ENCODE measurements around the gene LAMC3.

Gene LAMC3

GRCh38 chr9:130963337-130963908, 45.6 kb upstream of the LAMC3 start:
- no peak overlapping the region for H3K4me3 ChIP-seq (ENCODE audit: control insufficient read depth, low read depth, low read length)
- no peak for DNase-seq (ENCODE audit: low read depth)
- TF ChIP-seq, protein P1, sequence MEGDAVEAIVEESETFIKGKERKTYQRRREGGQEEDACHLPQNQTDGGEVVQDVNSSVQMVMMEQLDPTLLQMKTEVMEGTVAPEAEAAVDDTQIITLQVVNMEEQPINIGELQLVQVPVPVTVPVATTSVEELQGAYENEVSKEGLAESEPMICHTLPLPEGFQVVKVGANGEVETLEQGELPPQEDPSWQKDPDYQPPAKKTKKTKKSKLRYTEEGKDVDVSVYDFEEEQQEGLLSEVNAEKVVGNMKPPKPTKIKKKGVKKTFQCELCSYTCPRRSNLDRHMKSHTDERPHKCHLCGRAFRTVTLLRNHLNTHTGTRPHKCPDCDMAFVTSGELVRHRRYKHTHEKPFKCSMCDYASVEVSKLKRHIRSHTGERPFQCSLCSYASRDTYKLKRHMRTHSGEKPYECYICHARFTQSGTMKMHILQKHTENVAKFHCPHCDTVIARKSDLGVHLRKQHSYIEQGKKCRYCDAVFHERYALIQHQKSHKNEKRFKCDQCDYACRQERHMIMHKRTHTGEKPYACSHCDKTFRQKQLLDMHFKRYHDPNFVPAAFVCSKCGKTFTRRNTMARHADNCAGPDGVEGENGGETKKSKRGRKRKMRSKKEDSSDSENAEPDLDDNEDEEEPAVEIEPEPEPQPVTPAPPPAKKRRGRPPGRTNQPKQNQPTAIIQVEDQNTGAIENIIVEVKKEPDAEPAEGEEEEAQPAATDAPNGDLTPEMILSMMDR (IDR thresholded peaks at IDR 0.05; ENCODE audit: control insufficient read depth, insufficient read depth, low read depth, low read length, missing control alignments) = no peak

- DNase-seq (ENCODE audit: low read depth) = no peak
- TF ChIP-seq, protein P1 (IDR thresholded peaks at IDR 0.05; ENCODE audit: control insufficient read depth, insufficient read depth, low read depth, low read length, missing control alignments) = no peak
- H3K4me3 ChIP-seq (ENCODE audit: control insufficient read depth, low read depth, low read length) = no peak overlapping the region
Measured at GRCh38 chr9:130963916-130964315, 45.1 kb upstream of the LAMC3 start.

DNA sequence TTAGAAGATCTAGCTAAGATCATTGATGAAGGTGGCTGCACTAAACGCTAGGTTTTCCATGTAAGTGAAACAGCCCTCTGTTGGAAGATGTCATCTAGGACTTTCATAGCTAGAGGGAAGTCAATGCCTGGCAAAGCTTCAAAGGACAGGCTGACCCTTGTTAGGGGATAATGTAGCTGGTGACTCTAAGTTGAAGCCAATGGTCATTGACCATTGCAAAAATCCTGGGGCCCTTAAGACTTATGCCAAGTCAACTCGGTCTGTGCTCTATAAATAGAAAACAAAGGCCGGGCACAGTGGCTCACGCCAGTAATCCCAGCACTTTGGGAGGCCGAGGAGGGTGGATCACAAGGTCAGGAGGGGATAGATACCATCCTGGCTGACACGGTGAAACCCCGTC, 43.3 kb upstream of the LAMC3 start:
- TF ChIP-seq, protein P1 (IDR thresholded peaks at IDR 0.05; ENCODE audit: control insufficient read depth, insufficient read depth, low read depth, low read length, missing control alignments) = no peak
- no peak overlapping the region for H3K4me3 ChIP-seq (ENCODE audit: control insufficient read depth, low read depth, low read length)
- DNase-seq (ENCODE audit: low read depth) = no peak

GRCh38 chr9:130970052-130970451, 38.9 kb upstream of the LAMC3 start:
- H3K4me3 ChIP-seq (ENCODE audit: control insufficient read depth, low read depth, low read length) = no peak overlapping the region
- TF ChIP-seq, protein P1 (IDR thresholded peaks at IDR 0.05; ENCODE audit: control insufficient read depth, insufficient read depth, low read depth, low read length, missing control alignments) = no peak
- DNase-seq (ENCODE audit: low read depth) = no peak

- TF ChIP-seq, protein P1 (IDR thresholded peaks at IDR 0.05; ENCODE audit: control insufficient read depth, insufficient read depth, low read depth, low read length, missing control alignments) = no peak
- DNase-seq (ENCODE audit: low read depth) = no peak
- H3K4me3 ChIP-seq (ENCODE audit: control insufficient read depth, low read depth, low read length) = no peak overlapping the region
Measured at GRCh38 chr9:130970855-130971254, 38.1 kb upstream of the LAMC3 start.

DNA sequence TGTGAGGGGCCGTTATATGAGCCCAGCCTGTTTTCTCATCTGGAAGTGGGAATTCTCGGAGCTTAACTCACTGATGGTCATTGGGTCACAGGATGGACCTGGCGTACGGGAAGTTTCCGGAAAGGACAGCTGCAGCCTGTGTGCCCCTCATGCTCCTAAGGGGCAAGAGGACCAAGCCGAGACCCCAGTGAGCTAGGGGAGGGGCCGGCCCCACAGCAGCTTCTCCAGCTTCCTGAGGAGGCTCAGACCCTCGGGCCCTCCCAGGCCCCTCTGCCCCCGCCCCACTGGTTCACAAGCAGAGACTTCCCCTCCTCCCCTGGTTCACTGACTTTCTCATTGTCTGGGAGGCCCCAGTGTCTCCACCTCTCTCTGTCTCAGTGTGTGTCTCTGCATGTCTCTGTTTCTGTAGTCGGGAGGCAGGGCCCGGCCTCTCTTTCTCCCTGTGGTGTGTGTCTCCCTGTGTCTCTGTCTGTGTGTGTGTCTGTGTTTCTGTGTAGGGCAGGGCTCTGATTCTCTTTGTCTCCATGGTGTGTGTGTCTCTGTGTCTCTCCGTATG, 37.6 kb upstream of the LAMC3 start:
- H3K4me3 ChIP-seq (ENCODE audit: control insufficient read depth, low read depth, low read length) = no peak overlapping the region
- TF ChIP-seq, protein P1 (IDR thresholded peaks at IDR 0.05; ENCODE audit: control insufficient read depth, insufficient read depth, low read depth, low read length, missing control alignments) = no peak
- DNase-seq (ENCODE audit: low read depth) = no peak

Measured in AG09309 (cell line).